Retinal pigment epithelial cell (primary cell): ENCODE measurements around the gene MPIG6B.
A peak's percentile ranks its signal among the peaks of the same experiment; 100 is the strongest.

Source experiments
- DNase-seq: peaks from one replicate; pipeline ENCODE4 v3.0.0-alpha.2; 2010; ENCODE audit warnings: low read depth
- H3K4me3 ChIP-seq: 2 replicates; pipeline ENCODE4 v1.5.1; 2011; ENCODE audit warnings: mild to moderate bottlenecking, low read length, control low read depth, moderate library complexity
- CTCF ChIP-seq: conservative IDR thresholded peaks from 2 replicates; pipeline ENCODE4 v1.5.1; 2011; ENCODE audit warnings: low read depth, low read length, control low read depth, inconsistent platforms

MPIG6B gene

GRCh38 chr6:31740397-31741223, 17.4 kb downstream of the MPIG6B start:
- no peak for DNase-seq
- H3K4me3 ChIP-seq: peak overlapping the region; percentile 87
- no peak for TF ChIP-seq CTCF

GRCh38 chr6:31741815-31742214, 18.6 kb downstream of the MPIG6B start:
- no peak overlapping the region for H3K4me3 ChIP-seq
- no peak for TF ChIP-seq CTCF
- no peak for DNase-seq

GRCh38 chr6:31742894-31743293, 19.7 kb downstream of the MPIG6B start:
- DNase-seq: no peak
- no peak overlapping the region for H3K4me3 ChIP-seq
- no peak for TF ChIP-seq CTCF

- TF ChIP-seq CTCF: no peak
- no peak for DNase-seq
- no peak overlapping the region for H3K4me3 ChIP-seq
Measured at GRCh38 chr6:31744422-31744821, 21.2 kb downstream of the MPIG6B start.

- no peak for TF ChIP-seq CTCF
- no peak for DNase-seq
- no peak overlapping the region for H3K4me3 ChIP-seq
Measured at GRCh38 chr6:31749301-31750036, 26.3 kb downstream of the MPIG6B start.

GRCh38 chr6:31750411-31751022, 27.3 kb downstream of the MPIG6B start:
- TF ChIP-seq CTCF: no peak
- no peak overlapping the region for H3K4me3 ChIP-seq
- no peak for DNase-seq
